Measurements from ENCODE around the gene SYT7.

Gene SYT7

DNA sequence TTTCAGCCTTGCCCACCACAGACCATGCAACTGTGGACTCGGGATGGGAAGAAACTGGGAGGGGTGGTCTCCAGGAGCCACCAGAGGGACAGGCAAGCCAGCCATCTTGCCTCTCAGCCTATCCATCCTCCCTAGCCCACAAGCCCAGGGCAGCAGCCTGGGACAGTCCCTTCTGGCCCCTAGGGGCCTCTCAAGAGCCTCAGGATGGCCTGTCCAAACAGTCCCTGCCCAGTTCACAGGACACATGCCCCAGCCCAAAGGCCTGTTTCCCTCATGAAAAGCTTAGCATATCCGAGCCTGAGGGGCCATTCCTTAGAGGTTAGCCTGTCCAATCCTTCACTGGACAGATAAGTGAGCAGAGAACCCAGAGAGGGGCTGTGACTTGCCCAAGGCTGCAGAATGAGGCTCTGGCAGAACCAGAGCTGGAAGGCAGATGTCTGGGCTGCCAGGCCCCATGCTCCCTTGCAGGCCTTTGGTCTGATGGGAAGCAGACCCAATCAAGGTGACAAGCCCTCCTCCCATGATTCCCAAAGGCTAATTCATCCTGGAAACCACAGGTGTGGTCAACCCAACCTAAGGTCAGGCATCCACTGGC is 44.1 kb downstream of the SYT7 start:
- DNase-seq (ENCODE audit: low spot score) = no peak

DNA sequence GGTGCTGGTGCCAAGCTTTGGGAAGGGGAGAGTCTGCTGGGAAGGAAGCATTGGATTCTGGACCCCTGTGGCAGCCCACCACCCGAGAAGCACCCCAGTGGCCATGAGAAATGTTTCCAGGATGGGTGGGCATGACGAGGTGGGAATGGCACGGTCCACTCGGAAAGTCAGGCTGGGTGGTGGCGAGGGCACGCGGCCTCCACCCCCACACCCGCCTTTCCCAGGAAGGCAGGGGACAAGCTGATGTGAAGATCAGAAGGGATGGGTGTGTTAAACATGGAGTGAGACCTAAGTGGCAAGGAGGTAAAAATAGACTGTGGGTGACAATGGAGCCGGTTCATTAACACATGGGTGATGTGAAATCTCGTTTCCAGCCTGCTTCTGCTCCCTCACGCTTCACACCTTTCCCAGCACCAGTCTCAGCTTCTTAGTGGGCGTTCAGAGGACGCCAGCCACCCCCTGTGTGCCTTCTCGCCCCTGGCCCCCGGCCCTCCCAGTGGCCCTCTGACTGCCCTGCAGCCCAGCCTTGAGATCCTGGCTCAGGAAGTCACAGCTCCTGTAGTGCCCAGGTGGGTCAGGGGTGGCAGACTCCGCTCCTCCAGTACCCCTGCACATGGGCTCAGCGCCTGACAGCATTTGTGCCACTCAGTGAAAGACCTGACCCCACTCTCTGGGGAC is 44.7 kb downstream of the SYT7 start:
- no peak for DNase-seq (ENCODE audit: low spot score)

DNA sequence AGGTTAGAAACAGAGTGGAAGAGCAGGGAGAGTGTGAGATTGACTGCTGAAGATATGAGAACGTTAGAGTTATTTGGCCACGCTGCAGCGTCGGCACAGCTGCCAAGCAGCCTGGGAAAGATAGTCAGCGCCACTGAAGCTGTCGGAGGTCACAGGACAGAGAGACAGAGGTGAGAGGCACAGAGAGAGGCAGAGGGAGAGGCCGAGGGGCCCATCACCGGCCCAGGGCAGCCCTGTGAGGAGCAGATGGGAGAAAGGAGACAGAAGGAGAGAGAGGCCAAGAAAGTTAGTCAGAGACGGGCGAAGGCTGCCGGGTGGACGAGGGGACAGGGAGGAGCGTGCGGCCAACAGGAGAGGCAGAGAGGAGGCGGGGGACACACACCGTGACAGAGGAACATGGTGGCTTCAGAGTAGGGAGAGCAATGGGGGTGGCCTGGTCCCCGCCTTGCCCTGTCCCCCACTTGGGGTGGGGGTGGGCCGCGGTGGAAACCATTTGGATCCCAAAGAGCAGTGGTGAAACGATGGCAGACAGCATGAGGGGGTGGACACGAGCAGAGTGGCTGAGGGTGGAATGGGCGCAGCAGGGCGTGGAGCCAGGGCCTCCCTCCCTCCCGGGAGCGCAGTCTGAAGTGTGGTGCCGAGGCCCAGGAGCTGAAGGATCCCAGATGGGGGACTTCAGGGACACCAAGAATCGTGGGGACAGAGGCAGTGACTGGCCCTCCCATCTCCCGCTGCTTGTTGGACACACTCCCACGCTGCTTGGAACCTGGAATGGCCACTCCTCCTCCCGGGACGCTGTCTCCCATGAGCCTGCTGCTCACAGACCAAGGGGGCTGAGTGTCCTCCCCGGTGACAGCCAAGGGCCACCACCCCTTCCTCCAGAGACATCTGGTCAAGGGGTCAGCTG is 45.7 kb downstream of the SYT7 start:
- DNase-seq (ENCODE audit: low spot score) = peak; percentile 44

GRCh38 chr11:61534025-61534932 is 46.6 kb downstream of the SYT7 start:
- no peak for DNase-seq (ENCODE audit: low spot score)

GRCh38 chr11:61533401-61533800 is 47.5 kb downstream of the SYT7 start:
- no peak for DNase-seq (ENCODE audit: low spot score)

DNA sequence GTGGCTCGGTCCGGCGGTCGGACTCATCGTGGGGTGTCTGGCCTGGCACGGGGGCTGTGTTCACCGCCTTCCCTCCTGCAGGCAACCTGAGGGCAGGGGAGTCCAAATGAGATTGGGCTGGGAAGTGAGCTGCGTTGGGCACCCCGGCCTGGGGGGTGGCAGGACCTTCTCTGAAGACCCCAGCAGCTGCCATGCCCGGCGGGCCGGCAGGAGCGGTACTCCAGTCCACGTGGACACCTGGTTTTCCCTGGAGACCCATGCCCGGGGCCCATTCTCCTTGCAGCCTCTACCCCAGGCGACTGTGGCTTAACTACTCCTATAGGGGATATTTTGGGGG is 47.9 kb downstream of the SYT7 start:
- no peak for DNase-seq (ENCODE audit: low spot score)

DNA sequence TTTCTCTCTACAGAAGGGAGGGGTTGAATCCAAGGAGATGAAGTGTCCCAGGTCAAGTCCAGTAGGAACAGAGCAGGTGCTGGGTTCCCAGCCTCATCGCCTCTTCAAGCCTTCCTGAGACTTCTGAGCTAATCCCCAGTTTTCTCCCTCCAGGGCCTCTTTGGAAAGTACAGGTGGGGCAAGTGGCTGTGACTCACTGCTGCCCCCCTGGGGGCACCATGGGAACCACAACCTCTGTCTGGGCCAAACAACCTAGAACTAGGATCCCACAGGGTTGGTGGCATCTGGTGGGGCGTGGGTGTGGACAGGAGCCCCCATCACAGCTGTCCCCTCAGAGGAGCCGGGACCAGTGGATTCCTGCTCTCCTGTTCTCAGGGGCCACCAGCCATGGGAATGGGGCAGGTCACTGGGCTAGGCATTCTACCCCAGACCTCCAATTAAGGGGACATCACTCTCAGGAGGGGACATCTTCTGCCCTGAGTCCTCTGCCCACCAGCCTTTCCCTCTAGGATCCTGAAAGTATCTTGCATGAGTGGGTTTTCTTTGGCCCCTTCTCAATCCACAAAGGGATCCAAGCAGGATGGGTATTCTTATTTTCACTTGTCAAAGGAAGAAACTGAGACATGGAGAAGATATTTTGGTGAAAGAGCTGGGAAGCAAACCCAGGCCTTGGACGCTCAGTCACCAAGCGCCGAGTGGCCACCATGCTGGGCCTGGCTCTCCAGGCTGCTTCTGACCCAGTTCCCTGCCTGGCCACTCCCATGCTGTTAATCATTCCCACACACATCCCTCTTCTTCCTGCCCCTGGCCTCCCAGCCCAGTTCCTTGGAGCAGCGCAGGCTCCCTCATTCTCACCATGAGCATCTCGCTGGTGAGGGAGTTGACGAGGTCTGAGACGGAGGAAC is 48.5 kb downstream of the SYT7 start:
- DNase-seq (ENCODE audit: low spot score) = peak; percentile 70

DNA sequence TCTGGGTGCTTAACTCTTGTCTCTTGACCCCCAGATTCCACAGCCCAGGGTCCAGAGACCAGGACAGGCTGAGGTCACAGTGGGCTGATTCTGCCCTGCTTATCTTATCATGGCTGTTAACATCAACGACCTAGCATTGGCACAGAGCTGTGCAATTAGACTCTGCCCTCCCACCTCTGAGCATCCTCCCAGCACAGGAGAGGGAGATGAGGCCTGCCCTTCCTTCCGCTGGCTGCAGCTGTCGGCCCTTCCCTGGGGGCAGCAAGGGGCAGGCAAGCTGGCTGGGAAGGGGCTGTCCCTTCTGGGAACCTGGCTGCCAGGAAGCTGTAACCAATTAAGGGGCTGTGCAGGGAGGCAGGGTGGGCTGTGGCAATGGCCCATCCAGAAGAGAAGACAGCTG is 49.8 kb downstream of the SYT7 start:
- no peak for DNase-seq (ENCODE audit: low spot score)

- DNase-seq (ENCODE audit: low spot score) = no peak
These were observed 51.2 kb downstream of the SYT7 start for GRCh38 chr11:61529537-61530225.

GRCh38 chr11:61528114-61528513 is 52.8 kb downstream of the SYT7 start:
- no peak for DNase-seq (ENCODE audit: low spot score)

GRCh38 chr11:61526956-61527731 is 53.7 kb downstream of the SYT7 start:
- no peak for DNase-seq (ENCODE audit: low spot score)

- no peak for DNase-seq (ENCODE audit: low spot score)
These were observed 54.6 kb downstream of the SYT7 start for GRCh38 chr11:61526229-61526628.

DNA sequence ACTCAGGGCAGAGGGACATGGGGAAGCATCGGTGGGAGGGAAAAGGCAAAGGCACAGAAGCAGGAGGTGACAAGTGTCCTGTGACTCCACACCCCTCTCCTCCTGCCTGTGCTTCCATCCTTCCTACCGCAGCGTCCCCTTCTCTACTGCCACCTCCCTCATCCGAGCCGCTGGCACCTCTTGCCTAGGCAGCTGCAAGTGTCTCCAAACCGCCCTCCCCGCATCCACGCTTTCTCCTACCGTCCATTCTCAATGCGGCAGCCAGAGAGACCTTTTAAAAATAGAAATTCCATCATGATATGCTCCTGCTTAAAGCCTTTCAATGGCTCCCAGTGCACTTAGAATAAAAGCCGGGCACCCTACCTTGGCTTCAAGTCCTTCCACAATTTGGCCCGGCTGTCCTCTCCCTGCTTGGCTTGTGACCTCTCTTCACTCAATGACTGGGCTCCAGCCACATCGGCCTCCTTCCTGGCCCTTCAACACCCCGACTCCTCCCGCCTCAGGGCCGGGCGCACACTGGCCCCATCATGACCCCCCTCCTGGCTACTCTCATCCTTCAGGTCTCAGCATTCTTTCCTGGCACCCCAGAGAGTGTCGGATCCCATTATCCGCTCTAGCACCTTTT is 55.8 kb downstream of the SYT7 start:
- no peak for DNase-seq (ENCODE audit: low spot score)

DNA sequence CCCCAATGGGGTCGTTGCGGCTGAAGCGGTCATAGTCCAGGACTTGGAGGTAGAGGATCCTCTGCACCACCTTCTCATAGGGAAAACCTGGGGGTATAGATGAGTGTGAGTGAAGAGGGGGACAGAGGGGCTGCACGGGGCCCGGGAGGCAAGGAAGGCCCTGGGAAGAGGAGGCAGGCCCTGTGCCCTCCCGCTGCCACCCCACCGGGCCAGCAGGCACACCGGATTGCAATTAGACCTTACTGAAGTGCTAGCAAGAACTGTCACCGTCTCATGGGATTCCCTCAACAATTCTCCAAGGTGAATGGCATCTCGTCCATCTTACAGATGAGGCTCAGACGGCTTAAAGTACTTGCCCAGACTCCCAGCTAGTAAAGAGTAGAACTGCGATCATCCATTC is 56.4 kb downstream of the SYT7 start:
- DNase-seq (ENCODE audit: low spot score) = no peak

DNA sequence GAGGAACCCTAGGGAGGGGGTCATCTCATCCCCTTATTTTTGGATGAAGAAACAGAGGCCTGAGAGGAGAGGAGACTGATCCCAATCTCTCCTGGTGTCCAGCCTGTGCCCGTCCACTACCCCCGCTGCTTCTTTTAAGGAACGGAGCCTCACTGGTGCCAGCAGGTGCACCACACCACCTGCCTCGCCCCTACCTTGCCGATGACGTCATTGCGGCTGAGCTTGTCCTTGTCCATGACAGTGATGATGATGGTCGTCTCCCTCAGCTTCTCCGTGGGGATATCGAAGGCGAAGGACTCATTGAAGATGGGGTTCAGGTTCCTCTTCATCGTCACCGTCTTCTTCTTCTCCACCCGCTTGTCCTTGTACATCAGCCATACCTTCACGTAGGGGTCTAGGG is 58.0 kb downstream of the SYT7 start:
- no peak for DNase-seq (ENCODE audit: low spot score)

DNA sequence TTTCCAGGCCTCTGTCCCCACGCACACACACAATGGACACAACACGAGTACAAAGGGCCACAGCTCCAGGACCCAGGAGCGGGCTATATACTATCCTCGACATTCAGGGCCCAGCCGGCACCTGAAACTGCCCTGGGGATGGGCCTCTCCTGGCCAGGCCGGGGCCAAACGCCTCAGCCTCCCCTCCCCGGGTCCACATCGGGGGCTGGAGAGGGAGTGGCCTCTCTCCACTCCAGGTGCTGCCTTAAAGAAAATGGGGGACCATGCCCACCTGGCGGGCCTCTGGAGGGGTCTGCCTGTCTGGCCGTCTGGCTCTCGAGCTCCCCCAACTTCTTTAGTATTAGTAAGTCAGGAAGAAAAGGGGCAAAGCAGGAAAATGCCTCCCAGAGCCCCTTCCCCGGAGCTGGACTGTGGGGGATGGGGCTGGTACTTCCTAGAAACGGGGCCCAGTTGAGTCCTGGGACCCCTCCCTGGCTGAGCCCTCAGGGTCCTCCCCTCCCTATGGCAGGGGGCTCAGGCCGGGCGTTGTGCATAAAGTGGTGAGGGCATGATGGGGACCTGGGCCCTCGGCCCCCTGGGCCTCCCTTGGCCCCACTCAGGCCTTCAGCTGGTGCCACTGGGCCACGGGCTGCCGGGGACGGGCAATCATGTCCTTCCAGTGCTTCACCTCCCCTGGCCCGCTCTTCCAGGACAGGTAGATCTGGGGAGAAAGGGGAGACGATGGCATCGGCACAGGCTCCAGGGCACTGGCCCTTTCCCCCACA is 62.7 kb downstream of the SYT7 start:
- no peak for DNase-seq (ENCODE audit: low spot score)

DNA sequence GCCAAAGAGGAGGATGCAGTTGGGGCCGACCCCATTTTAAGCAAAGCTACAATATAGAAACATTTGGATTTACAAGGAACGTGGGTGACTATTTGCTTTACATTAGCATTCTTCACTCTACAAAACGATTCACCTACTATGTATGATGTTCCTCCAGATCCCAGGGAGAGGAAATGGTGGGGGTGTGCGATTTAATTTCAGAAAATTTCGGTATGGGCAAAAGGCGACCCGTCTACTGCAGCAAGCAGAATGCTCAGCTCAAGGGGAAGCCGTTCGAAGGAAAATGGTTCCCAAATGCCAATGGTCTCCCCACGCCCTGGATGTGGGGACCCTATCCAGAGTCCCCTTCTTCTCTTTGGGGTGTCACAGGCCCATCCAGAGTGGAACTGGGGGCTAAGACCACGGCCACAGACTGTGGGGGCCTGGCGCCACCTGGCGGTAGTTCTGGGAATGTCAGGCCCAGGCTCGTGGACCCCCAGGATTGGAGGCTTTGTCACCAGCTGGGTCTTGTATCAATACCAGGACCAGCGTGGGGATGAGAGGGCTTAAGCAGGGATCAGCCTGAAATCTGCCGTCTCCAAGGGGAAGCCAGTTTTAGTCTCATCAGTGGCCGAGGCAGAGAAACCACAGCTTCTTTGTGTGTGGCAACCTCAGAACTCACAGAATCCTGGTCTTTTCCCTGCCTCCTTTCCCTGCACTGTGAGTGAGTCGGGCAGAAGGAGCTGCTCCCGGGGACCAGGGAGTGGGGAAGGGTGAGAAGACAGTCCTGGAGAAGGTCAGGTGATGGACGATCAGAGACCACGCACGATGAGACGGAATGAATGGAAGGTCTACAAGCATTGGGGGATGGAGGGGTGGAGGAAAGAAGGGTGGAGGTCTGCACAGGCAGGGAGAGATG is 64.0 kb downstream of the SYT7 start:
- peak; percentile 84 for DNase-seq (ENCODE audit: low spot score)
